Activated naive CD8-positive, alpha-beta T cell treated with anti-CD3 and anti-CD28 coated beads for 36 hours (primary cell): ENCODE measurements around the gene GOLGA8J. TPM values are rescaled to one million over a fixed set of nuclear protein-coding genes. Genes with fewer than 3 reads are reported as not detected.

Source experiments
- total RNA-seq, 2 experiments: library from RNA; stranded (reverse); gene quantifications; one replicate each; pipeline ENCODE4 v1.2.3, GENCODE V29; 2021

Gene GOLGA8J
- total RNA-seq, 2 experiments from 2014 or later: not detected

Other genes starting within 250 kb of the GOLGA8J start
- under 1 TPM in 1 of 2 experiments, not detected in 1; 0.21 TPM for gene GOLGA8T, start 52.1 kb downstream of the GOLGA8J start, total RNA-seq